ENCODE results near the gene CACNB2. TPM values are rescaled to one million over a fixed set of nuclear protein-coding genes. Genes with fewer than 3 reads are reported as not detected.
A peak's percentile ranks its signal among the peaks of the same experiment; 100 is the strongest.

Gene CACNB2
- total and polyA plus RNA-seq, 7 experiments from 2014 or later, result 0.30 to 0.49 (median 0.48) TPM; not detected in 4

- Mint-ChIP-seq H3K27me3 (peaks cover 0 to 8% (median 5%) of the 10 kb centered on the region in 5 donors), H3K9me3 (peaks cover 0 to 4% (median 0%) of the 10 kb centered on the region in 11 donors), H3K4me1 (no peaks in the 10 kb centered on the region), H3K36me3 (no peaks in the 10 kb centered on the region), H3K4me3 (no peak overlapping the region), H3K27ac (no peak overlapping the region)
- Histone ChIP-seq H3K36me3 (ENCODE audit: control insufficient read depth in 2 of 3, insufficient read depth in 3 of 3, low read length in 3 of 3) (no peaks in the 10 kb centered on the region), H3K4me1 (ENCODE audit: control insufficient read depth in 2 of 2, insufficient read depth in 2 of 2, low read length in 2 of 2) (no peaks in the 10 kb centered on the region), H3K27ac (ENCODE audit: low read depth, low read length) (no peak overlapping the region), H3K4me3 (ENCODE audit: low read length) (no peak overlapping the region), H3K9me3 (ENCODE audit: control insufficient read depth in 2 of 3, low read length in 3 of 3) (no peaks in the 10 kb centered on the region), H3K27me3 (ENCODE audit: control insufficient read depth in 2 of 2, insufficient read depth in 2 of 2, low read length in 2 of 2) (no peaks in the 10 kb centered on the region)
- ATAC-seq (no peak), DNase-seq (no peak)
- intact Hi-C loops (cut with micrococcal nuclease), result no loop called here
- ChIA-PET POLR2A (no interaction called here), CTCF (no interaction called here)
Observed at GRCh38 chr10:18446205-18446604, 306.0 kb downstream of the CACNB2 start.

GRCh38 chr10:18449611-18450026, 309.4 kb downstream of the CACNB2 start:
- H3K9me3 ChIP-seq (ENCODE audit: control insufficient read depth in 2 of 3, low read length in 3 of 3), result no peaks in the 10 kb centered on the region
- Mint-ChIP-seq H3K9me3 (peaks cover 0 to 4% (median 0%) of the 10 kb centered on the region in 11 donors), H3K36me3 (no peaks in the 10 kb centered on the region), H3K4me3 (no peak overlapping the region), H3K27ac (no peak overlapping the region), H3K27me3 (peaks cover 0 to 8% (median 5%) of the 10 kb centered on the region in 5 donors), H3K4me1 (no peaks in the 10 kb centered on the region)
- no peaks in the 10 kb centered on the region for H3K4me1 ChIP-seq (ENCODE audit: control insufficient read depth in 2 of 2, insufficient read depth in 2 of 2, low read length in 2 of 2)
- CTCF ChIA-PET, result no interaction called here
- POLR2A ChIA-PET, result no interaction called here
- DNase-seq (no peak), ATAC-seq (peak; percentile 27)
- no peaks in the 10 kb centered on the region for H3K36me3 ChIP-seq (ENCODE audit: control insufficient read depth in 2 of 3, insufficient read depth in 3 of 3, low read length in 3 of 3)
- intact Hi-C loops (cut with micrococcal nuclease), result no loop called here
- H3K4me3 ChIP-seq (ENCODE audit: low read length), result no peak overlapping the region
- H3K27ac ChIP-seq (ENCODE audit: low read depth, low read length), result no peak overlapping the region
- H3K27me3 ChIP-seq (ENCODE audit: control insufficient read depth in 2 of 2, insufficient read depth in 2 of 2, low read length in 2 of 2), result no peaks in the 10 kb centered on the region

GRCh38 chr10:18450298-18450697, 310.1 kb downstream of the CACNB2 start:
- H3K36me3 ChIP-seq (ENCODE audit: control insufficient read depth in 2 of 3, insufficient read depth in 3 of 3, low read length in 3 of 3), result no peaks in the 10 kb centered on the region
- ATAC-seq (no peak), DNase-seq (no peak)
- Mint-ChIP-seq H3K4me1 (peaks cover 0 to 3% (median 0%) of the 10 kb centered on the region in 7 donors), H3K27ac (no peak overlapping the region), H3K36me3 (no peaks in the 10 kb centered on the region), H3K9me3 (peaks cover 0 to 4% (median 0%) of the 10 kb centered on the region in 11 donors), H3K4me3 (no peak overlapping the region), H3K27me3 (peaks cover 0 to 8% (median 3%) of the 10 kb centered on the region in 5 donors)
- H3K4me3 ChIP-seq (ENCODE audit: low read length), result no peak overlapping the region
- ChIA-PET CTCF (no interaction called here), POLR2A (no interaction called here)
- intact Hi-C loops (cut with micrococcal nuclease), result no loop called here
- H3K27ac ChIP-seq (ENCODE audit: low read depth, low read length), result no peak overlapping the region
- no peaks in the 10 kb centered on the region for H3K9me3 ChIP-seq (ENCODE audit: control insufficient read depth in 2 of 3, low read length in 3 of 3)
- no peaks in the 10 kb centered on the region for H3K27me3 ChIP-seq (ENCODE audit: control insufficient read depth in 2 of 2, insufficient read depth in 2 of 2, low read length in 2 of 2)
- H3K4me1 ChIP-seq (ENCODE audit: control insufficient read depth in 2 of 2, insufficient read depth in 2 of 2, low read length in 2 of 2), result no peaks in the 10 kb centered on the region

- Mint-ChIP-seq H3K27me3 (no peaks in the 10 kb centered on the region), H3K27ac (no peak overlapping the region), H3K4me3 (no peak overlapping the region), H3K36me3 (no peaks in the 10 kb centered on the region), H3K9me3 (no peaks in the 10 kb centered on the region), H3K4me1 (peaks cover 0 to 4% (median 0%) of the 10 kb centered on the region in 7 donors)
- no peak for DNase-seq
- ATAC-seq, result no peak
- ChIA-PET CTCF (no interaction called here), POLR2A (no interaction called here)
- no peaks in the 10 kb centered on the region for H3K4me1 ChIP-seq (ENCODE audit: control insufficient read depth in 2 of 2, insufficient read depth in 2 of 2, low read length in 2 of 2)
- intact Hi-C loops (cut with micrococcal nuclease), result no loop called here
- H3K36me3 ChIP-seq (ENCODE audit: control insufficient read depth in 2 of 3, insufficient read depth in 3 of 3, low read length in 3 of 3), result no peaks in the 10 kb centered on the region
- no peaks in the 10 kb centered on the region for H3K27me3 ChIP-seq (ENCODE audit: control insufficient read depth in 2 of 2, insufficient read depth in 2 of 2, low read length in 2 of 2)
- no peak overlapping the region for H3K27ac ChIP-seq (ENCODE audit: low read depth, low read length)
- no peaks in the 10 kb centered on the region for H3K9me3 ChIP-seq (ENCODE audit: control insufficient read depth in 2 of 3, low read length in 3 of 3)
- H3K4me3 ChIP-seq (ENCODE audit: low read length), result no peak overlapping the region
Observed at GRCh38 chr10:18455086-18455884, 315.1 kb downstream of the CACNB2 start.

GRCh38 chr10:18456984-18457383, 316.8 kb downstream of the CACNB2 start:
- no peak overlapping the region for H3K4me3 Mint-ChIP-seq
- H3K27me3 Mint-ChIP-seq, result no peaks in the 10 kb centered on the region
- DNase-seq (no peak), ATAC-seq (no peak)
- H3K9me3 ChIP-seq (ENCODE audit: control insufficient read depth in 2 of 3, low read length in 3 of 3), result no peaks in the 10 kb centered on the region
- ChIA-PET CTCF (no interaction called here), POLR2A (no interaction called here)
- H3K4me1 Mint-ChIP-seq, result peaks cover 0 to 4% (median 0%) of the 10 kb centered on the region in 7 donors
- no peaks in the 10 kb centered on the region for H3K4me1 ChIP-seq (ENCODE audit: control insufficient read depth in 2 of 2, insufficient read depth in 2 of 2, low read length in 2 of 2)
- H3K9me3 Mint-ChIP-seq, result no peaks in the 10 kb centered on the region
- intact Hi-C loops (cut with micrococcal nuclease), result no loop called here
- H3K36me3 ChIP-seq (ENCODE audit: control insufficient read depth in 2 of 3, insufficient read depth in 3 of 3, low read length in 3 of 3), result no peaks in the 10 kb centered on the region
- no peaks in the 10 kb centered on the region for H3K27me3 ChIP-seq (ENCODE audit: control insufficient read depth in 2 of 2, insufficient read depth in 2 of 2, low read length in 2 of 2)
- H3K36me3 Mint-ChIP-seq, result no peaks in the 10 kb centered on the region
- no peak overlapping the region for H3K4me3 ChIP-seq (ENCODE audit: low read length)
- H3K27ac Mint-ChIP-seq, result no peak overlapping the region
- no peak overlapping the region for H3K27ac ChIP-seq (ENCODE audit: low read depth, low read length)

GRCh38 chr10:18460032-18460431, 319.8 kb downstream of the CACNB2 start:
- H3K27me3 ChIP-seq (ENCODE audit: control insufficient read depth in 2 of 2, insufficient read depth in 2 of 2, low read length in 2 of 2), result no peaks in the 10 kb centered on the region
- ChIA-PET POLR2A (no interaction called here), CTCF (no interaction called here)
- no peaks in the 10 kb centered on the region for H3K36me3 ChIP-seq (ENCODE audit: control insufficient read depth in 2 of 3, insufficient read depth in 3 of 3, low read length in 3 of 3)
- Mint-ChIP-seq H3K9me3 (peaks cover 0 to 2% (median 0%) of the 10 kb centered on the region in 11 donors), H3K4me3 (no peak overlapping the region), H3K27ac (no peak overlapping the region), H3K36me3 (peaks cover 0 to 4% (median 0%) of the 10 kb centered on the region in 5 donors), H3K27me3 (peaks cover 0 to 16% (median 9%) of the 10 kb centered on the region in 5 donors), H3K4me1 (peaks cover 0 to 4% (median 0%) of the 10 kb centered on the region in 7 donors)
- no peak overlapping the region for H3K4me3 ChIP-seq (ENCODE audit: low read length)
- intact Hi-C loops (cut with micrococcal nuclease), result no loop called here
- no peaks in the 10 kb centered on the region for H3K9me3 ChIP-seq (ENCODE audit: control insufficient read depth in 2 of 3, low read length in 3 of 3)
- ATAC-seq (no peak), DNase-seq (no peak)
- no peaks in the 10 kb centered on the region for H3K4me1 ChIP-seq (ENCODE audit: control insufficient read depth in 2 of 2, insufficient read depth in 2 of 2, low read length in 2 of 2)
- H3K27ac ChIP-seq (ENCODE audit: low read depth, low read length), result no peak overlapping the region

- H3K4me3 Mint-ChIP-seq, result no peak overlapping the region
- peaks cover 0 to 20% (median 9%) of the 10 kb centered on the region in 5 donors for H3K27me3 Mint-ChIP-seq
- Histone ChIP-seq H3K4me1 (ENCODE audit: control insufficient read depth in 2 of 2, insufficient read depth in 2 of 2, low read length in 2 of 2) (no peaks in the 10 kb centered on the region), H3K4me3 (ENCODE audit: low read length) (no peak overlapping the region), H3K9me3 (ENCODE audit: control insufficient read depth in 2 of 3, low read length in 3 of 3) (no peaks in the 10 kb centered on the region), H3K27ac (ENCODE audit: low read depth, low read length) (no peak overlapping the region), H3K36me3 (ENCODE audit: control insufficient read depth in 2 of 3, insufficient read depth in 3 of 3, low read length in 3 of 3) (no peaks in the 10 kb centered on the region), H3K27me3 (ENCODE audit: control insufficient read depth in 2 of 2, insufficient read depth in 2 of 2, low read length in 2 of 2) (no peaks in the 10 kb centered on the region)
- DNase-seq (no peak), ATAC-seq (no peak)
- H3K27ac Mint-ChIP-seq, result no peak overlapping the region
- peaks cover 0 to 2% (median 0%) of the 10 kb centered on the region in 7 donors for H3K4me1 Mint-ChIP-seq
- ChIA-PET CTCF (no interaction called here), POLR2A (no interaction called here)
- peaks cover 0 to 4% (median 0%) of the 10 kb centered on the region in 5 donors for H3K36me3 Mint-ChIP-seq
- intact Hi-C loops (cut with micrococcal nuclease), result no loop called here
- peaks cover 0 to 2% (median 0%) of the 10 kb centered on the region in 11 donors for H3K9me3 Mint-ChIP-seq
Observed at GRCh38 chr10:18463673-18464211, 323.5 kb downstream of the CACNB2 start.

Measured in naive thymus-derived CD4-positive, alpha-beta T cell (primary cell).